H4 (cell line): ENCODE measurements around the gene GRPEL1. TPM values are rescaled to one million over a fixed set of nuclear protein-coding genes. Genes with fewer than 3 reads are reported as not detected.

ENCODE experiments used
- DNase-seq: peaks from one replicate; pipeline ENCODE4 v3.0.0-alpha.2; 2015; ENCODE audit warnings: low spot score
- total RNA-seq: library from RNA; depleted of rRNA; stranded (reverse); fragments of >200 nt; shearing (Covaris generic); gene quantifications from 2 replicates; pipeline ENCODE4 v1.2.3, GENCODE V29; 2014

Gene GRPEL1
- total RNA-seq, 1 experiment from 2014 or later, result 75.4 TPM

DNA sequence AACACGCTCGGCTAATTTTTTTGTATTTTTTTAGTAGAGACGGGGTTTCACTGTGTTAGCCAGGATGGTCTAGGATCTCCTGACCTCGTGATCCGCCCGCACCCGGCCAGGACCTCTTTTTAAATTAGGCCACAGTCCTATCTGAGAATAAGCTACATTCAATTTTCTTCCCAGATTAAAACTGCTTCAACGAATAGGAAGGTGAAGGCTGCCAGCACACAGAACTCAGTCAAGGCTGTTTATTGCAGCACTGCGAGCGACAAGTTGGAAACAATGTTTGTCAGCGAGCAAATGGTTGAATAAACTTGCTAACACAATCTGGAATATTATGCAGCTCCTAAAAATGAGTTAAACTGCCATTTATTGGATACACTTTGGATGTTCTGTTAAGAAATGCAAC is 1.9 kb downstream of the GRPEL1 start:
- no peak for DNase-seq

DNA sequence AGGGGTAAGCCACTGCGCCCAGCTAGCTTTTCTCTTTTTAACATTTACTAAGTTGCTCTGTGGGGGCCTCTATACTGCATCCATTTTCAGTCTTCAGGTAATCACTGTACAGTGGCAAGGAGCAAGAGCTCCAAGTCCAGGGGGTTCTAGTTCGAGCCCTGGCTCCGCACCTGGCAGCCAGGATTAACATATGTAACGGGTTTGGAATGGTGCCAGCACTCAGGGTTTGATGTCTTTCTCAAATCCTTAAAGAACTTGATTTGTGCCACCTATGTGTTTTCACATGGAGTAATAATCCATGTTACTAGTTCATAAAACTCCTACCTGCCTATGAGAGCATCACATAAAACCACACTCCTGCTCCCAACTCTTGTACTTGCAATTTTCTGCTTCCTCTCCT is 4.5 kb downstream of the GRPEL1 start:
- DNase-seq, result no peak

DNA sequence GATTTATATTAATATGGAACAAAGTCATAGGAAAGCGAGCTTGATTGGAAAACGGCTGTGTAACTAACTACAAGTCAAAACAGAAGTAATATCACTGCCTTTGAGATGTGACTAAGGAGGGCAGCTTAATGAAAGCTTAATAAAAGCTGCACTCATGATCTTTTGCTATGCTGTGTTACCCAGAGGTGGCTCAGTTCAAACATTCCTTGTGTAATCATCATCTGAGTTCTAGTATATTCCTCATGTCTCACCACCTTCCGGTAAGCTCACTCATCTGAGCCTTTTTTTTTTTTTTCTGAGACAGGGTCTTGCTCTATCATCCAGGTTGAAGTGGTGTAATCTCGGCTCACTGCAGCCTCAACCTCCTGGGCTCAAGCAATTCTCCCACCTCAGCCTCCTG is 5.0 kb downstream of the GRPEL1 start:
- no peak for DNase-seq

DNA sequence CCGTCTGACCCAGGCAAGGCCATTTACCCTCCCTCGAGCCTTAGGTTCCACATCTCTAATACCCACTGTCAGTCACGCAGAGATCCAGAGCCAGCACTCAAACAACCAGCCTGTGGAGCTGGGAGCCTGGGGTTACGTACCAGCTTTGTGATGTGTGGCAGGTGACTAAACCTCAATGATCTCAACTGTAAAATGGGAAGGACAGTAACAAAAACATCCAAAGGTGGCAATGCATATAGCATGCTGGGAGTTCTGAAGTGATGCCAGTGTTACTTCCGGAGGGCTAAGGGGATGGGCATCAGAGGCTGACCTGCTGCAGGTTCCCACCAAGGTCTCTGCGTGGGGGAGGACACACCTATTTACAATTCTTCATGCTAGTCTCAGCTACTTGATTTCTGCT is 6.0 kb downstream of the GRPEL1 start:
- DNase-seq, result no peak

DNA sequence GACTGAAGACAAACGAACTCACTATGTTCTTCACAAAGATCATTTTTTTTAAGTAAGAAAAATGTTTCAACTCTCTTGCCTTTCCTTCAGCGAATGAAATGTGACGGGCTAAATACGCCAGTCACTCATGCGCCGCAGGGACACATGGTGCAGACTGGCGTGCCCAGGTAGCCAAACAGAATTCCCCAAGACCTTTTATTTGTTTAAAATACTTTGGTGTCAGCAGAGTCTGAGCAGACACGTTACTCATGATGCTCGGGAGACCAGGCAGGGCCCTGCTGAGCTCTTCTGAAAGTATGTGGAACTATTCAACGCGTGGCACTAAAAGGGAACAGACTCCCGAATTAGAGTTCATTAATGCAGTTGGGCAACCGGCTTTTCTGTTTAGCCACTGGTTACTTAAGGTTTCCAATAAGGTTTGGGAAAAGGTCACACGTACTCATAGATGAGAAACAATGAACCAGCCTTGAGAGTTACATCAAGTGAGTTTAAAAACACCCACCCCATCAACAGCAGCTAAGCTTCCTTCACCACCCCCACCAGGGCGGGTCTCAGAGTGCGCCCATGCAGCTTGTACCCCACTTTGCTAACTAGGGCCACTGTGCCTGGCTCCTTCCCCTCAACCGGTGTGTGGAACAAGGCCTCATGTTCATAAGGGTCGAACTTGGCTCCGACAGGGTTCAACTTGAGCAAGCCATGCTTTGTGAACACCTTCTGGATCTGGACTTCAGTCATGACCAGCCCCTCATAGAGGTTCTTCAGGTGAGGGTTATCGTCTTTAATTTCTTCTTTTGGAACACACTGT is 7.3 kb downstream of the GRPEL1 start:
- DNase-seq, result no peak

DNA sequence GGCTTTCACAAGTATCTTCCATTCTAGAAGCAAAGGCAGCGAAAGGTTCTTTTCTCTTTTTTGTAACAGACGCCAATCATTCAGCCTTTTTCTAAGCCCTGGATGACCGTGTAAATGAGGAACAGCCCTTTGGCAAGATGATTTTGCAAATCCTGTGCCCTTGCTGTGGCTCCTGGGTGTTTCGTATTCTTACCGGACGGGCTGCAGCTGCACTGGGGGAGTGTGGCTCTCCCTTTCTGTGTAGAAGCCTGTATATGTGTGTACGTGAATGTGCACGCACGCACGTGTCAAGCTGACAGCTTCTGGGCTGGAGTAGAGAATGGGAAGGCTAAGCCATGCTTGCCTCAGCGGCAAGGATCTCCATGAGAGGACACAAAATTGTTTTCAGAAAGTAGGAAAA is 8.2 kb downstream of the GRPEL1 start:
- no peak for DNase-seq

DNA sequence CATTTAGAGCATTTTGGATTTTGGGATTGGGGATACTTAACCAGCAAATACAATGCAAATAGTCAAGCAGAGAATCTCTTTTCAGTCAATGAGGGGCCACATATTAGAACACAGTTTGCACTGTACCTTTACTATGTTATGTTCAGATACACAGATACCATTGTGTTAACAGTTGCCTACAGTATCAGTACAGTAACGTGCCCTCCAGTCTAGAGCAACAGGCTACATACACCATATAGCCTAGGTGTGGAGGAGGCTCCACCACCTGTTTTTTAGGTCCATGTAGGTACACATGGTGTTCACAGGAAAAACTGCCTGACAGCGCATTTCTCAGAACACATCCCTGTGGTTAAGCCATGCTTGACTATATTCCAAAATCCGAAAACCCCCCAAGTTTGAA is 9.1 kb downstream of the GRPEL1 start:
- no peak for DNase-seq

DNA sequence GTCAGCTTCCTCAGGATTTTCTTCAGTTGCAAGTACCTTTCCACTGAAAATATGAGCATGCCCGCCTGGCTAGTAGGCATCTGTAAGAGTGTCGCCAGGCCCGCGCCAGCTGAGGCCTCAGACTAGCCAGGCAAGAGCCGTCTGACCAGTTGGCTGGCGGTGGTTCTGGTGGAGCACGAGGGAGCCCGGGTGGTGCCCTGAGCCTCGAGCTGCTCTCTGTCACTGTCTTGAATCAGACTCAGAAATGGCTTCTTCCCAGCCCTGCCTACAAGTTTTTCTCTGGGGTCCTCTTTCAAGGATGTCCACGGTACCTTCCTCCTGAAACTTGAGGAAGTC is 11.9 kb downstream of the GRPEL1 start:
- no peak for DNase-seq

DNA sequence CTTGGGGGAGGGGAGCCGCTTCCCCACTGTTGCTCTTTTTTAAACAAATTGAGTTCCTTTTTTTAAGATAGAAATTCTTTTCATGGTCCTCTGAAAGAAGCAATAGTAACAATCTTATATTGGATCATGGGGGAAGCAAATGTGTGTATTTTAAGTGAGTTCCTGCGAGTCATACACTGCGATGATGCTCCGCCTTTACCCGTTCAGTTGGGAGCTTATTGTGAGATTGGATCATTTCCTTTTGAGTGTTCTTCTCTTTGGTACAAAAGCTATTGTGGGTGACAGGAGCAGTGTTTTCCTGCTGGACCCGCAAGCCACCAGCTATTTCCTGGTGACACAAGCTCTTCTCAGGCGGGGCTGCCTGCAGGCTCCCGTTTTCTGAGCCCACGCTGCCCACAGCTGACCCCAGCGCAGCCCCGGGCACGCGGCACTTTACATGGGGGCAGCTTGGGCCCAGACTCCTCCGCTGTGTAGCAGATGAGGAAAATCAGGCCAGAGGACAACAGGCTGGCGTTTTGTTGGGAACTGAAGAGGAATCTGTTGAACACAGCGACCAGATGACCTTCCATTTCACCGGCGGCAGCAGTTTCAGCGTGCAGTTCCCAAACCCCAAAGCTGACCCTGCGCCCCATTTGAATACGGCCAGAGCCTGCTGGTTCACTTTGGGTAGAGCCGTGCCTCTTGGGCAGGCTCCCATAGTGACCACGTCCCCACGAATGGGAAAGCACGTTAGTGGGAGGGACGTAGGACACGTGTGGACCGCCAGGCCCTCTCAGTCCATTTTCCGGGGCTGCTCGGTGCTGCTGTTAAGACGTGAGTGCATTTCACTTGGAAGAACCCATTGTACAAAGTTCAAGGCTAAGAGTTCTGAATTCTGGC is 12.5 kb downstream of the GRPEL1 start:
- no peak for DNase-seq

DNA sequence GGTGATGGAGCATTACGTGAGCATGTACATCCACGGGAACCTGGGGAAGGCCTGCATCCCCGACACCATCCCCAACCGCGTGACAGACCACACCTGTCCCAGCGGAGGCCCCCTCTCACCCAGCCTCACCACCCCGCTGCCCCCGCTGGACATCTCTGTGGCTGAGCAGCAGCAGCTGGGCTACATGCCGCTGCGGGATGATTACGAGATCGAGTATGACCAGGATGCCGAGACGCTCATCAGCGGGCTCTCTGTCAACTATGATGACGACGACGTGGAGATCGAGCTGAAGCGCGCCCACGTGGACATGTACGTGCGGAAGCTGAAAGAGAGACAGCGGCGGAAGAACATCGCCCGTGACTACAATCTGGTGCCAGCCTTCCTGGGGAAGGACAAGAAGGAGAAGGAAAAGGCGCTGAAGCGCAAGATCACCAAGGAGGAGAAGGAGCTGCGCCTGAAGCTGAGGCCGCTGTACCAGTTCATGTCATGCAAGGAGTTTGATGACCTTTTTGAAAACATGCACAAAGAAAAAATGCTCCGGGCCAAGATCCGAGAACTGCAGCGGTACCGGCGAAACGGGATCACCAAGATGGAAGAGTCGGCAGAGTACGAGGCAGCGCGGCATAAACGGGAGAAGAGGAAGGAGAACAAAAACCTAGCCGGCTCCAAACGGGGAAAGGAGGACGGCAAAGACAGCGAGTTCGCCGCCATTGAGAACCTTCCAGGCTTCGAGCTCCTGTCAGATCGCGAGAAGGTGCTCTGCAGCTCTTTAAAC is 13.6 kb downstream of the GRPEL1 start:
- DNase-seq, result no peak

DNA sequence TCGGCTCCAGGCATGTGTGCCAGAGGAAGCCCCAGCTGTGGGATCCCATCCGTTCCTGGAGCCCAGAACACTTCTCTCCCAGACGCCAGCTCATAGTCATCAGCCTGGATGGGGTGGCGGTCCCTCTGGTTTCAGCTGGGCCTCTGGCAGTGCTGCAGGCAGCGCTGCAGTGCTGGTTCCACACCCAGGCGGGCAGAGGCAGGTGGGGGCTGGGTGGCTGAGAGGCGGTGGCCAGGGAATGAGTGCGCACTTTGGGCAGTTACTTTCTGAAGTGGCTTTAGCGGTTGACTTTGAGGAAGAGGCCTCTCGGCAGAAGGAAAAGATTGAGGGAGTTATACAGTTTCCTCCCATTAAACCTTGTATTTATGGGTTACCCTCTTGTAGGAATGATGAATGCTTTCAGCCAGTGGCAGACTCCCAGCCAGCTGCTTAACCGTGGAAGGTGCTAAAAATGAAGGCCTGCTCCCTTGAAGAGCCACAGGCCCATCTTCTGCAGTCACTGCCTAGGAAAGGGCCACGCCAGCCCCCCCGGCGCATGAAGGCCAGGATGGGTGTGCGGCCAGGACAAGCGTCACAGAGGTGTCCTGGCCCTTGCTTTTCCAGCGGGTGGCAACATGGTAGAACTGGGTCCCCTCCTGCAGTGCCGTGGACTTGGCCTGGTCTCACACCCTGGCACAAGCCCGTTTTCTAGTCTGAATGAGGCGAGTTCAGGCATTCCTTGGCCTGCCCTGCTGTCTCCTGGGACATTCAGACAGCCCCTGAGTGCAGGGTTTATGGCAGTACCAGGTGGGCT is 14.7 kb downstream of the GRPEL1 start:
- no peak for DNase-seq

DNA sequence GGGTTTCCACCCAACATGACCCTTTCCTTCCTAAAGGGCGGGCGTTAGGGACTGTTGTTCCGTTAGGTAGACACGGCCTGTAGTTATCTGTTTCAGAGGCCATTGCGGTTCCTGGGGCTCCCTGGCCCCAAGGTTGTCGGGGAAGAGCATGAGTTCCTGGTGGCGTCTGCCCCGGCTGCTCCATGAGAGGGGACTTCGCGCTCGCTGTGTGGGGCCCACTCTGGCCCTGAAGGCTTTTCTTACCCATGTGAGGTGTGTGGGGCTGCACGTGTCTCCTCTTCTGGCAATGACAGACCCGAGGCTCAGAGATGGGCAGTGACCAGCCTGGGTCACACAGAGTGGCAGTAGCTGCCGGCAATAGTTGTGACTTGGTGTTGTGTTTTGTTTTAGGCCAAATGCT is 15.6 kb downstream of the GRPEL1 start:
- no peak for DNase-seq

DNA sequence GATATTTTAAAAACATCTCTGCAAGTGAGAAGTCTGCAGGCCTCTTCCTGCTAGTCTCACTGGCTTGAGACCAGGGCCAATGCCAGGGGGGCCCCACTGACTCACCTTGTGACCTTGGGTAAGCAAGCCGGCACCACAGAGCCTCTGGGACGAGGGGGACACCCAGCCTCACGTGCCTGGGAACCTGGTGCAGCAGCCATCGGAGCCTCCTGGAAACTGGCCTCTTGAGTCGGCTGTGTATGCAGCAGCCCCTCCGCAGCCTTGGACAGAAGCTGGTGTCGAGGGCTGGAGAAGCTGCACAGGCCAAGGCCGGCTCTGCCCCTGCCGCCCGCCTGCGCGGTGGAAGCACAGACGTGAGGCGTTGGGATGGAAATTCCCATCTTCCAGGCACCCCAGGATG is 16.0 kb downstream of the GRPEL1 start:
- DNase-seq, result no peak

DNA sequence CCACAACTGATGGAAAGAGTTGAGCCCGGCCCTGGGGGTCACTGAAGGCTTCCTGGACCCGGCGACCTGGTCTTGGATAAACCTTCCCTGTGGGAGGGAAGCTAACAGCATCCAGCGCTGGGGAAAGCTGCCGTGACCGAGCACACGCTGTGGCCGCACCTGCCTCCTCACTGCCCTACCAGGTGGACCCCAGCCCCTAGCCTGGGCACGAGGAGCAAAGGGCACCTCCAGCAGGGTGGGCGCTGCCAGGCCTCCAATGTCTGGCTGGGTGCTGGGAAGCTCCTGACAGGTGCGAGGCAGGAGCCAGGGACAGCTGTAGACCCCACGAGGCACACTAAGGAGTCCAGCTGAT is 16.7 kb downstream of the GRPEL1 start:
- DNase-seq, result no peak

DNA sequence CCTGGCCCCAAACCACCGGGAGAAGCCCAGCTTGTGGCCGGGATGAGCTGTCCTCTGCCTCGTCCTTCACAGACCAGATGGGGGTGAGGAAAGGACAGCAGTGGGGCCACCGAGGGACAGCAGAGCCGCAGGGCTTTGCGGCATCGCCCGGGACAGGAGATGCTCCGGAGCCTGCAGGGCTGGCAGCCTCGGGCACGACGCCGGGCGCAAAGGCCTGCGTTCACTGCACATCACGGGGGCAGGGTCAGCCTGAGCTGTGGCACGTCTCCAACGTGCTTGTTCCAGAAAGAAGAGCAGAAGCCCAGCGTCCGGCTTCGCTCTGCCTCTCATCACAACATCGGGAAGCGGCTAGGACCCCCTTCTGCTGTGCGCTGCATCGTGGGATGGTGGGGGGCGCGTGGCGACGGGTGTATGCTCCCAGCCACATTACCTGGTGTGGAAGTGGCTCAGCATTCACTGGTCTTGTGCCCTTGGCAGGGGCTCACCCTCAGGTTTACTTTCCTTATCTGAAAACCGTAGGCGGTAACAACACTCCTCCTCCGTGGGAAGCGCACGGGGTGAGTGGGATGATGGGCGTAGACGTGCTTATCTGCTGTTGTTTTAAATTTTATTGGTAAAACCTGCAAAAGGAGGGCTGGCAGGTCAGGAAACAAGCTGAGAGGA is 17.3 kb downstream of the GRPEL1 start:
- DNase-seq, result no peak

DNA sequence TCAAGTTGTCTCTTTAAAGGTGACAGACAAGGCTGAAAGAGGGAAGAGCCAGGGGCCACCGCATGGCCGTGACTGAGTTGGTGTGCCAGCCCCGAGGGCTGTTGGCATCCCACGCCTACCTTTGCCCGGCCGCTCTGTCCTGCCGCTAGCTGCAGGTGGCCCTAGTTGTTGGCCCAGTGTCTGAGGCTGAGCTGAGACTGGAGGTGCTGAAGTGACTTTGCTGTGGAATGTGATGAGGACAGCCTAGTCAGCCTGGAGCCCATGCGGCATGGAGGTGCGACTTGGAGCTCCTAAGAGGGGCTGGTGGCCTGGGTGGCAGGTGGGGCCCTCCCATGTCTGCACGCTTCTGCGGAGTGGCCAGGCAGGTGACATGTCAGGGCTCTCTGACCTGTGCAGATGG is 18.1 kb downstream of the GRPEL1 start:
- no peak for DNase-seq

DNA sequence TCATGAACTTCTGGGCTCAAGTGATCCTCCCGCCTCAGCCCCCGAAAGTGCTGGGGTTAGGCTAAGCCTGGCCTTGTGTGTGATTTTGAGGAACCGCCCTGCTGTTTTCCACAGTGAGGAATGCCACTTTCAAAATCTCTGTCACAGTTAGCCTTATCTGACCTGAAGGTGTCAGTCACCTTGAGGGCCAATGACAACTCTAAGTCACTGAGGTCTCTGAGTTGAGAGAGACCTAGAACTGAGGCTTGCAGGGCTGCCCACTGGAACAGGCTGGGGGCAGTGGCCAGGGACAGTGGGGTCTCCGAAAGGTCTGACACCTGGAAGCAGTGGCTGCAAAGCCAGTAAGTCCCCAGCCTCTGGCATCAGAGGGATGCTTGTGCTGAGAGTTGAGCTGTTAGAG is 18.6 kb downstream of the GRPEL1 start:
- DNase-seq, result no peak

DNA sequence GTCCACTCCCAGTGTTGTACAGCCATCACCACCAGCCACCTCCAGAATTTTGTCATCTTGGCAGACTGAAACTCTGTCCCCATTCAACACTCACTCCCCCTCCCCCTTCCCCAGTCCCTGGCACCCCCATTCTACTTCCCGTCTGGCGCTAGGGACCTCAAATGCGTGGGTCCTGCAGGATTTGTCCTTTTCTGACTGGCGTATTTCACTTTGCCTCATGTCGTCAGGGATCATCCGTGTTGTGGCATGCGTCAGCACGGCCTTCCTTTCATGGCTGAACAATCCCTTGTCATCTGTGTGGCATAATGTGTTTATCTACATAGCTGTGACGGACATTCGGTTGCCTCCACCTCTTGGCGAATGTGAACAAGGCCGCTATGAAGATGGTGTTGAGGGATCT is 19.2 kb downstream of the GRPEL1 start:
- DNase-seq, result no peak

DNA sequence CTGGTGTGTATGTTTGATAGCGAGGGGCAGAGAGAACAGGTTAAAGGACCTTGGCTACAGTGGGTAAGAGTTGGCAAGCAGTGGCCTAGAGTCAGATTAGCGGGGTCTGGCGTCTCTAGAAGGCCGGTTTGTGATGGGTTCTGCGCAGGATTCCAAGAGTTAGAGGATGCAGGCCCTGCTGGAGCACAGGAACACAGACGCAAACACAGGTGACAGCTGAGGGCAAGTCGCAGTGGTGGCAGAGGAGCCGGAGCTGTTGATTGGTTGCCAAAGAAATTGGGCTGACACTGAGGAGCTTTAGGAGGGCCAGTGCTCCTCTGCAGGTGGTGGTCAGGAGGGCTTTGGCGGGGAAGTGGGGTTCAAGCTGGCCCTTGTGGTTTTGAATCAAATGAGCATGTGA is 20.9 kb downstream of the GRPEL1 start:
- DNase-seq, result no peak

DNA sequence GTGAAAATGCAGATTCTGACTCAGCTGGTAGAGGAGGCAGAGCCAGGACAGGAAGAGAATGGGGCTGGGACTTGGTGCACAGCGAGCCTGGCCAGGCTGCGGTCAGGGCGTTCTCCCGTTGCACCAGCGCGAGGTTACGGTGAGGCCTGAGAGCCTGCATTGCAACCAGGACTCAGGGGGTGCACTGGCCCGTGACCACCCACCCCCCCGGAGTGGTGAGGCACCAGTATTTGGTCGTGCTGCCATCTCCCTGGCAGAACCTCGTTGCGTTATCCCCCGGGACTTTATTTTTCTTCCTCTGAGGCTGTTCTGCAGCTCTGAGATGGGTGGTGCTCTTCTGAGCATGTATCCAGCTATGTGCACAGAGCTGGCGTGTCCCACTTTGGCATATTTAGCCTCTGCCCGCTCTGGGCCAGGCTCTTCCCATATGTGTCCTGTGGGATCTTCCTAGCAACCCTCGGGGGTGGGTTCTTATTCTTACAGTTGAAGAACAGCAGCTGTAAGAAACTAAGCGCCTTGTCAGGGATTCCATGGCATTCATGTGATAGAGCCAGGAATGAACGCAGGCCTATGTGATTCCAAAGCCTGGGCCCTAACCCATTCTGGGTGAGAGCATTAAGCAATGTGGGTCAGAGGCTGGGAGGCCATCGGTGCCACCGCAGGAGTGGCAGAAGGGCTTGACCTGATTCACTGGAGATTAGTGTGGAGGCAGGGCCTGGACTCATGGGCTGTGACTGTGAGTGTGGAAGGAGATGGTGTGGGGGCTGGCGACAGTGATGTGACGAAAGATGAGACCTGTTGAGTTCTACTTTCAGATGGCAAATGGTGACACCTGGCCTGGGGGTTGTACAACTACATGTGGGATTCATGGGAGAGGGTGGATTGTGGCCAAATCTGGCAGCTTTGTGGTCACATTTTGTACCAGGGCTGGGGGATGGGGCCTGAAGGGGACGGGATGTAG is 21.6 kb downstream of the GRPEL1 start:
- DNase-seq, result no peak
